ACC112 (cell line): ENCODE measurements around the gene RAB5B.

ENCODE experiments used
- H2AFZ ChIP-seq: fragments of 200-600 bp; sonication (generic); one replicate; pipeline ENCODE4 v1.6.0; 2017; ENCODE audit warnings: antibody characterized with exemption, low read length; ENCODE audit not compliant: unreplicated experiment
- H3K27ac ChIP-seq: fragments of 200-600 bp; sonication (generic); 2 replicates; pipeline ENCODE4 v1.5.1; 2014; ENCODE audit warnings: low read depth, mild to moderate bottlenecking, antibody characterized with exemption, low read length, moderate library complexity
- H3K27me3 ChIP-seq: fragments of 200-600 bp; sonication (generic); 2 replicates; pipeline ENCODE4 v1.6.1; 2014; ENCODE audit warnings: mild to moderate bottlenecking, antibody characterized with exemption, low read length, moderate library complexity, mixed read lengths; ENCODE audit not compliant: insufficient read depth
- H3K36me3 ChIP-seq: fragments of 200-600 bp; sonication (generic); 2 replicates; pipeline ENCODE4 v1.6.1; 2016; ENCODE audit warnings: mild to moderate bottlenecking, antibody characterized with exemption, low read length, moderate library complexity, mixed read lengths; ENCODE audit not compliant: insufficient read depth
- H3K4me1 ChIP-seq: fragments of 200-600 bp; sonication (generic); one replicate; pipeline ENCODE4 v1.6.1; 2016; ENCODE audit warnings: low read length, mixed read lengths; ENCODE audit not compliant: insufficient read depth, unreplicated experiment, control insufficient read depth
- H3K4me3 ChIP-seq: fragments of 200-600 bp; sonication (generic); 2 replicates; pipeline ENCODE4 v1.5.1; 2014; ENCODE audit warnings: mild to moderate bottlenecking, low read depth, low read length
- H3K79me2 ChIP-seq: fragments of 200-600 bp; sonication (generic); one replicate; pipeline ENCODE4 v1.6.0; 2016; ENCODE audit warnings: low read length; ENCODE audit not compliant: control insufficient read depth, unreplicated experiment, insufficient read depth

Gene RAB5B

DNA sequence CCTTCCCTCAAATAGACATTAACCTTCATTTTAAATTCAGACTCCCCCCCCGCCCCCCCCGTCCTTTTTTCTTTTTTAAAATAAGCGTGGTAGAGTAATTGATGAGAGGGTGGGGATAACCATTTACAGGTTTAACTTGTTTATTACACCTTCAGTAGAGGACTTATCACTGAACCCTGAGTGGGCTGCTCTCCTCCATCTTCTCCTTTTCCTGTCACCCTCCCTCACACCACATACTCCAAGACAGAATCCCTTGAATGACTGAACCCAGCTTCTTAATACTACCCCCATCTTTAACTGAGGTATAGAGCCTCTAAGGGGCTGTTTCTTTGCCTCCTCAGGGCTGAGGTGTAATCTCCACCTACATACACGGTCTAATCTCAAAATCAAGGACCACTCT lies 43.3 kb downstream of the RAB5B start:
- Histone ChIP-seq H3K4me3 (no peak overlapping the region), H3K36me3 (no peaks in the 10 kb centered on the region), H3K27me3 (no peaks in the 10 kb centered on the region), H3K79me2 (no peaks in the 10 kb centered on the region), H3K4me1 (no peaks in the 10 kb centered on the region), H3K27ac (no peak overlapping the region), H2AFZ (no peak overlapping the region)

DNA sequence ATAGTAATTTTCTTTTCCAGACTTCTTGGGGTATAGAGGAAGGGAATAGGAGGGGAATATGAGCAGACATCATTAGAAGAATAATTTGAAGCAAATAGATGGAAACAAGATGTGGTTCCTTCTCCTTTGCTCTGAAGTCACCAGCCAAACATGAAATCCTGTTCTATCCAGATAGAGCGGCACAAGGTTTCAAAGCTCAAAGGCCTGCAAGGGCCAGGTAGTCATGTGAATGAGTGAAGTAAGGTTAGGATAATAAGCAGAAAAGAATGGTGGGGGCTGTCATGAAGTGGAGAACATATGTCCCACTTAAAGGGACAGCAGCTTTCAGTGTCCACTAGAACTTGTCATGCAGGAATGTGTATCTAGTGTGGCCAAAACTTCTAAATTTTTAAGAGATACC lies 44.5 kb downstream of the RAB5B start:
- H3K79me2 ChIP-seq, result no peaks in the 10 kb centered on the region
- H3K4me3 ChIP-seq, result no peak overlapping the region
- no peaks in the 10 kb centered on the region for H3K27me3 ChIP-seq
- H3K27ac ChIP-seq, result no peak overlapping the region
- no peak overlapping the region for H2AFZ ChIP-seq
- no peaks in the 10 kb centered on the region for H3K4me1 ChIP-seq
- H3K36me3 ChIP-seq, result no peaks in the 10 kb centered on the region

DNA sequence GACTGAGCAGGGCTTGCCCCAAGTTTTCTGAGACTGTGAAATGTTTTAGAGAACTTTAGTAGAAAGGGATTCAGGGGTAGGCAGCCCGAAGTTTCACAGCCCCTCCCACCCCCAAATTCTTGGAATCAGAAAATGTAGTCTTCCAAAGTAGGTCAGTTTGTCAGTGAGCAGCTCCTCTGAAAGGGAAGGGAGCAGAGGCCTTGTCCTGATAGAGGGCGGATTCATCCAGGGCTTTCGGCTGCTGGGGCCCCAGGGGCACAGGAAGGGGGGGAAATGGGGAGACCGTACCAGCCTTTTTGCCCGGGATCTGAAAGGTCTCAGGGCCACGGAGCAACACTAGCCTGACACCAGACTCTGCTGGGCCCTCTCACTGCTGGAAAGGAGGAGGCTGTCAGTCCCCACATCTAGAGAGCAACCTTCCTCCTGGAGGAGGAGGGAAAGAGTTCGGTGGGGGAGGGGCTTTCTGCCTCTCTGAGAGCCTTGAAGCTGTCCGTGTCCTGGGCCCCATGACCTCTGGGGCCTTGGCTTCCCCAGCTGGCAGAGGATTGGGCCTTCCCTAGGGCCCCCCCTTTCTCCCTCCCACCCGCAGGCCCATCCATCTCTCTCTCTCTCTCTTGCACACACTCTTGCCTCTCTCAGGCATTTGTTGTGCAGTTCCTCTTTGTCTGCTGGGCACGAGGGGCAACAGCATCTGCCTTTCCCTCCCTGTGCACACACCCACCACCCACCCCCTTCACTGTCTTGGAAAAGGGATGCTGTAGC lies 46.7 kb downstream of the RAB5B start, which contains the start of gene IKZF4:
TSS of gene IKZF4 (plus strand) at position 621 of the 762 bp plus-strand sequence. CDS start 451 bp downstream, outside the sequence.
- Histone ChIP-seq H3K27ac (no peak within 1 kb of the TSS), H3K4me1 (no peaks in the 10 kb centered on the region), H3K79me2 (no peaks in the 10 kb centered on the region), H3K4me3 (no peak within 1 kb of the TSS), H3K27me3 (no peaks in the 10 kb centered on the region), H3K36me3 (no peaks in the 10 kb centered on the region), H2AFZ (no peak within 1 kb of the TSS)

DNA sequence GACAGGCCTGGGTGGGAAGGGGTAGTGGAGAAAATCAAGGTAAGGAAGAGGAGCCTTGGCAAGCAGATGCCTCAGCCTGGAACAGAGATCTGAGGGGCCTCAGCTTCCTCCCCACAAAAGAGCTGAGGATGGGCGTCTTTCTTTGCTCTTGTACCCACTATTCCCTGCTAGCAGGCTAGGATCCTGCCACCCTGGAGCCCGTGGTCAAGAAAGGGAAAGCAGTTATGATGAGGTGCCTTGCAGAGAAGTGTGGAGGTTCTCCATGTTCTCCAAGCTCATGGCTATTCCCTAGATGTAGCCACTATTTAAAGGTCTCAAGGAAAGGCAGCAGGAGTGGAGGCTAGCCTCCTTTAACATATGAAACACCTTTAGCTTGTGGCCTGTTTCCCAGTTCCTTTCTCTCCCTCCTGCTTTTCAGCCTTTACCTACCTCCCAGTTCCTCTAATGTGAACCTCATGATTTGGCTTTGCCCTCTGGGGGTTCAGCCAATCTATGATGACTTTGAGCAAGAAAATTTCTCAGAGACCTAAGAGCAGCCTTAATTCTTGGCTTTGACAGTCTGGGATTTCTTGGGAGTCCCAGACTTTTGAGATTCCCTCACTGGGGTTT lies 48.1 kb downstream of the RAB5B start:
- Histone ChIP-seq H3K4me3 (no peak overlapping the region), H3K36me3 (no peaks in the 10 kb centered on the region), H3K4me1 (no peaks in the 10 kb centered on the region), H2AFZ (no peak overlapping the region), H3K79me2 (no peaks in the 10 kb centered on the region), H3K27me3 (no peaks in the 10 kb centered on the region), H3K27ac (no peak overlapping the region)

DNA sequence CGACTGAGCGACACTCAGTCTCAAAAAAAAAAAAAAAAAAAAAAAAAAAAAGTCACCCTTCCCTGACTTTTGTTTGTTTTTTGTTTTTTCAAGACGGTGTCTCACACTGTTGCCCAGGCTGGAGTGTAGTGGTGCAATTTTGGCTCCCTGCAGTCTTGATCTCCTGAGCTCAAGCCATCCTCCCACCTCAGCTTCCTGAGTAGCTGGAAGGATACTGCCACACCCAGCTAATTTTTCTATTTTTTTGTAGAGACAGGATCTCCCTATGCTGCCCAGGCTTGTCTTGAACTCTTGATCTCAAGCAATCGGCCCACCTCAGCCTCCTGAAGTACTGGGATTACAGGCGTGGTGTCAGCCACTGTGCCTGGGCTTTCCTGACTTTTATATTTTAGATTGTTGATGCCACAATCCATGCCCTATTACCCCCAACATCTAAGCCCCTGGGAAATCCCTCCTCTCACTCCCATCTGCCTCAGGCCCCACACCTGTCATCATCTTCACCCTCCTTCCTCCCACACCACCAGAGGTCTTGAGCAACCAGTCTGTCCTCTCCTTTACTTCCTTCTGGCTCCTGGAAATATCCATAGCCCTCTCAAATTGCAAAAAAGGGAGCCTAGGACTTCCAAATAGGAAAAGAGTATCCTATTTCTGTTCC lies 54.8 kb downstream of the RAB5B start:
- Histone ChIP-seq H3K27me3 (no peaks in the 10 kb centered on the region), H2AFZ (peak overlapping the region; percentile 2), H3K79me2 (no peaks in the 10 kb centered on the region), H3K36me3 (peaks cover 5% of the 10 kb centered on the region; the same call in 1 of the 2 replicates), H3K4me3 (no peak overlapping the region), H3K27ac (peak overlapping the region; percentile 61), H3K4me1 (peaks cover 11% of the 10 kb centered on the region)

DNA sequence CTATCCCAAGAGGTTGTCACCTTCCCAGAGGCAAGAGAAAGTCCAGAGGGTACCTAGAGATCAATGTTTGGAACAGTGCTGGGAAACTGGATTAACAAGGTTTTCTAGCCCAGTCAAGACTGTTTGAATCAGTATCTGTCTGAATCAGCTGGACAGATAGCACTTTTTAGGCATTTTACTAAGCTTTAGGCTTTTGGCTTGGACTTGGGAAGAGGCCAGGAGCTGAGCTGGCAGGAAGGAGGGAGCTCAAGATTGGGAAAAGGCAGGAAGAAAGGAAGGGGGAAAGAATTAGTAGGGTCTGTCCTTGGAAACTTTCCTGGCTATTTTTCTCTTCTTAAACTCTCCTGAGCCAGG lies 55.3 kb downstream of the RAB5B start:
- Histone ChIP-seq H3K27me3 (no peaks in the 10 kb centered on the region), H2AFZ (peak overlapping the region; percentile 2), H3K4me3 (no peak overlapping the region), H3K79me2 (no peaks in the 10 kb centered on the region), H3K4me1 (peaks cover 11% of the 10 kb centered on the region), H3K27ac (peak overlapping the region; percentile 61), H3K36me3 (peaks cover 5% of the 10 kb centered on the region; the same call in 1 of the 2 replicates)

DNA sequence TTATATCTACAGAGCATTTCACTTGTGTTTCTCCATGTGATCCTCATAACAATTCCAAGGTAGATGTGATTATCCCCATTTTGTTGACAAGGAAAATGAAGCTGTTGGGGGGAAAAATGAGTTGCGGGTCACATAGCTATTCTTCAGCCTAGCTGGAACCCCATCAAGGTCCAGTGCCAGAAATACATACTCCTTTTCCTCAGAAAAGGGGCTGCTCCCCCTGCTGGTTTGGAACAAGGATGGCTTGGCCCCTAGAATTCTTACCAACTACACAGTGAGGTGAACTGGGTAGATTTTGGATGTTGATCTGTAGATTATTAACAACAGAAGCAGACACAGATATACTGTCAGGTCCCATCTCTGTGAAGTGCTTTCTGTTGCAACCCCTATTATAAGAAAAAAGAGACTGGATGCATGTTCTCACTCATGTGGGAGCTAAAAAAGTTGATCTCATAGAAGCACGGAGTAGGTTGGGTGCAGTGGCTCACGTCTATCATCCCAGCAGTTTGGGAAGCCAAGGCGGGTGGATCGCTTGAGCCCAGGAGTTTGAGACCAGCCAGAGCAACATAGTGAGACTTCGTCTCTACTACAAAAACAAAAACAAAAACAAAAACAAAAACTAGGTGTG lies 55.9 kb downstream of the RAB5B start:
- Histone ChIP-seq H3K27me3 (no peaks in the 10 kb centered on the region), H3K79me2 (no peaks in the 10 kb centered on the region), H3K4me1 (peaks cover 11% of the 10 kb centered on the region), H2AFZ (no peak overlapping the region), H3K27ac (peak overlapping the region; percentile 61), H3K36me3 (peaks cover 5% of the 10 kb centered on the region; the same call in 1 of the 2 replicates), H3K4me3 (no peak overlapping the region)

DNA sequence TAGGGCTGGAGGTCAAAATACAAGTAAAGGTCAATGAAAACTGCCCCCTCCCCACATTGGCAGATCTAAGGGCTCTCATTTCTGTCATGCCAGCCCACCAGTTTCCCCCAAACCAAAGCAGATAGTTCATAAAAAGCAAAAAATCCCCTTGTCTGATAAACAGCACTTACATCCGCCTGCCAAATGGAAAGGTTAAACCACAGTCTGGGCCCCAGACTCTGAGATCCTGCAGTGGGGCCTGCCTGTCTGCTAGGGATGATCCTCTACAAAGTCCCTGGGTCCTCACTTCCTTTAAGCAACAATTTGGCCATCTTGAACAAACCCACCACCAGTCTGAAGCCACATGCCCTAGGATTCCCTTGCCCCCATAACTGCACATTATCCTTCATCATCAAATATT lies 58.1 kb downstream of the RAB5B start:
- Histone ChIP-seq H3K36me3 (peaks cover 5% of the 10 kb centered on the region; the same call in 1 of the 2 replicates), H2AFZ (no peak overlapping the region)

DNA sequence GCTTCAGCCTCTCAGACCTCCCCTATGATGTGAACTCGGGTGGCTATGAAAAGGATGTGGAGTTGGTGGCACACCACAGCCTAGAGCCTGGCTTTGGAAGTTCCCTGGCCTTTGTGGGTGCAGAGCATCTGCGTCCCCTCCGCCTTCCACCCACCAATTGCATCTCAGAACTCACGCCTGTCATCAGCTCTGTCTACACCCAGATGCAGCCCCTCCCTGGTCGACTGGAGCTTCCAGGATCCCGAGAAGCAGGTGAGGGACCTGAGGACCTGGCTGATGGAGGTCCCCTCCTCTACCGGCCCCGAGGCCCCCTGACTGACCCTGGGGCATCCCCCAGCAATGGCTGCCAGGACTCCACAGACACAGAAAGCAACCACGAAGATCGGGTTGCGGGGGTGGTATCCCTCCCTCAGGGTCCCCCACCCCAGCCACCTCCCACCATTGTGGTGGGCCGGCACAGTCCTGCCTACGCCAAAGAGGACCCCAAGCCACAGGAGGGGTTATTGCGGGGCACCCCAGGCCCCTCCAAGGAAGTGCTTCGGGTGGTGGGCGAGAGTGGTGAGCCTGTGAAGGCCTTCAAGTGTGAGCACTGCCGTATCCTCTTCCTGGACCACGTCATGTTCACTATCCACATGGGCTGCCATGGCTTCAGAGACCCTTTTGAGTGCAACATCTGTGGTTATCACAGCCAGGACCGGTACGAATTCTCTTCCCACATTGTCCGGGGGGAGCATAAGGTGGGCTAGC lies 60.9 kb downstream of the RAB5B start:
- Histone ChIP-seq H3K79me2 (no peaks in the 10 kb centered on the region), H3K36me3 (peaks cover 5% of the 10 kb centered on the region; the same call in 1 of the 2 replicates), H3K4me3 (no peak overlapping the region), H3K27ac (no peak overlapping the region), H2AFZ (no peak overlapping the region), H3K4me1 (no peaks in the 10 kb centered on the region), H3K27me3 (no peaks in the 10 kb centered on the region)

More for the DNA sequence above, 58.1 kb downstream of the RAB5B start:
- H3K79me2 ChIP-seq, result no peaks in the 10 kb centered on the region
- peaks cover 11% of the 10 kb centered on the region for H3K4me1 ChIP-seq
- no peaks in the 10 kb centered on the region for H3K27me3 ChIP-seq
- no peak overlapping the region for H3K4me3 ChIP-seq
- no peak overlapping the region for H3K27ac ChIP-seq

DNA sequence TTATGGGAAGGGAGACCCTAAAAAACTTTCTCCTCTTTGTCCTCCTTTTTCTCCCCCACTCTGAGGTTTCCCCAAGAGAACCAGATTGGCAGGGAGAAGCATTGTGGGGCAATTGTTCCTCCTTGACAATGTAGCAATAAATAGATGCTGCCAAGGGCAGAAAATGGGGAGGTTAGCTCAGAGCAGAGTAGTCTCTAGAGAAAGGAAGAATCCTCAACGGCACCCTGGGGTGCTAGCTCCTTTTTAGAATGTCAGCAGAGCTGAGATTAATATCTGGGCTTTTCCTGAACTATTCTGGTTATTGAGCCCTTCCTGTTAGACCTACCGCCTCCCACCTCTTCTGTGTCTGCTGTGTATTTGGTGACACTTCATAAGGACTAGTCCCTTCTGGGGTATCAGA lies 63.3 kb downstream of the RAB5B start:
- Histone ChIP-seq H3K4me1 (peaks cover 8% of the 10 kb centered on the region), H3K27me3 (no peaks in the 10 kb centered on the region), H3K4me3 (no peak overlapping the region), H2AFZ (no peak overlapping the region), H3K79me2 (peaks cover 5% of the 10 kb centered on the region), H3K27ac (no peak overlapping the region), H3K36me3 (peaks cover 5% of the 10 kb centered on the region; the same call in 1 of the 2 replicates)
